Left ventricle myocardium superior (tissue), 1 donor: Measurements from ENCODE around the gene SPRR1B. TPM values are rescaled to one million over a fixed set of nuclear protein-coding genes. Genes with fewer than 3 reads are reported as not detected.
"Not testable (repeated sequence)": the region's sequence is repeated elsewhere in the genome, so short reads cannot be mapped to it uniquely, and the experiment has no call there.

Source experiments
- ATAC-seq: fragments of 200-7000 bp; cut with Tn5 transposase; one replicate; pipeline ENCODE4 v1.9.1; 2020; ENCODE audit warnings: mild to moderate bottlenecking, moderate library complexity
- DNase-seq: peaks from one replicate; pipeline ENCODE4 v3.0.0-alpha.2; 2020
- intact Hi-C: fragments of 100-400 bp; cut with micrococcal nuclease; formaldehyde crosslinking; loops from one replicate; pipeline ENCODE4 v1.11.0; 2022
- long read RNA-seq: library from polyadenylated mRNA; unstranded; transcript quantifications from one replicate; pipeline ENCODE4 v2.0.0, GENCODE V29; 2021
- total RNA-seq: library from RNA; stranded (reverse); fragmentation: NEBNext Ultra II Directional; extraction: Animal tissue kit (Norgen Biotek cat#: 25700); gene quantifications from one replicate; pipeline ENCODE4 v1.2.1, GENCODE V29; 2021
- donor health status: DM: no; HTN: yes; CAD: no; lungs with severe emphysema.

The SPRR1B gene, protein sequence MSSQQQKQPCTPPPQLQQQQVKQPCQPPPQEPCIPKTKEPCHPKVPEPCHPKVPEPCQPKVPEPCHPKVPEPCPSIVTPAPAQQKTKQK
- not detected for total RNA-seq
- long read RNA-seq: 0 reads

- no peak for ATAC-seq
- DNase-seq: no peak
- intact Hi-C loops: no loop called here
These were observed at the start of gene SPRR1B for GRCh38 chr1:153030895-153031294. Gene SPRR1B (plus strand): TSS chr1:153031203. CDS start chr1:153032346, 1,143 bp downstream.

- DNase-seq (no peak), ATAC-seq (no peak)
- intact Hi-C loops: no loop called here
These were observed 48.9 kb upstream of the SPRR1B start for GRCh38 chr1:152982076-152982475.

- no peak for ATAC-seq
- intact Hi-C loops: no loop called here
- DNase-seq: no peak
These were observed 47.8 kb upstream of the SPRR1B start for GRCh38 chr1:152983234-152983633.

DNA sequence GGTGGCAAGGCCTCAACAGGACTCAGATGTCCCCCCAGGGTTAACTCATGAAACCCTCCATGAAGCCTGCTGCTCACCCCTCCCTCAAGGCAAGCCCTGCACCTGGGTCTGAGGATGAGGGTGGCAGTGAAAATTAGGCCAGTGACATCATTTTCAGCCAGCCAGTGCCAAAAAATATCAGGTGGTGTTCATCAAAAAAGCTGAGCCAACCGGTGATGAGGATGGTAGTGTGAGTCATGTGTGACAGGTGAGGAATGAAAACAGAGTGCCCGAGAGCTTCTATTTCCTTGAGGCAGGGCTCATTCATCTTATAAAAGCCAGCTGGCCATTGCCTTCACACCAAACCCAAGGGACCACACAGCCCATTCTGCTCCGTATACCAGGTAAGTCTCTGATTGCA, 47.3 kb upstream of the SPRR1B start, which contains the start of gene SPRR1A:
TSS of gene SPRR1A (plus strand) at position 339 of the 400 bp plus-strand sequence. CDS start 1,150 bp downstream, outside the sequence.
- ATAC-seq (no peak), DNase-seq (no peak)
- intact Hi-C loops: no loop called here

DNA sequence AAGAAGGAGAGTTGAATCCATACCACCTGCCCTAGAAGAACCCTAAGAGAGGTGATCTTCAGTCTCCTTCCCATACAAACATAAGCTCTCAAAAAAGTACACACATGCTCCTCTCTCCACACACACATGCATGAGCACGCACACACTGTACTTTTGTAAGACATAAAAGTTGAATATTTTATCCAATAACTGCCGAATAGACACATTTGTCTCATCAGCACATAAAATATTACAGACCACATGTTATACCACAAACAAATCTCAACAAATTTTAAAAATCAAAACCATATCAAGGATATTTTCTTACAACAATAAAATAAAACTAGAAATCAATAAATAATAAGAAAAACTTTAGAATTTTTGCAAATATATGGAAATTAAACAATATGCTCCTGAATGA, 44.4 kb upstream of the SPRR1B start:
- ATAC-seq: no peak
- intact Hi-C loops: no loop called here

GRCh38 chr1:152993186-152993585, 37.8 kb upstream of the SPRR1B start:
- intact Hi-C loops: no loop called here
- no peak for DNase-seq
- ATAC-seq: no peak

More for the DNA sequence above, 44.4 kb upstream of the SPRR1B start:
- DNase-seq: no peak

DNA sequence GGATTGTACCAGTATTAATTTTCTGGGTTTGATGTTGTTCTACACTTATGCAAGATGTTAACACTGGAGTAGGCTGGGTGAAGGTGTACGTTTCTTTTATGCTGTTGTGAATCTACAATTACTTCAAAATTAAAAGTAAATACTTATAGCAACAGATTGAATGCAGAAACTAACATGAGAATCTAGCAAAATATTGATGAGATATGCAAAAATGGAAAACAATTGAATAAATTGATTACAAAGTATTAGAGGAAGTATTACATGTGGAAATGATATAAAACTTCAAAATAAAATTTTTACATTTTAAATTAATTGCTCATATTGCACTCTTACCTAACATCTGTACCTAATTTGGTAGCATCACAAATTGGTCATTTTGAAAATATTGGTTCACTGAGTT, 35.2 kb upstream of the SPRR1B start:
- ATAC-seq (no peak), DNase-seq (no peak)
- intact Hi-C loops: no loop called here

DNA sequence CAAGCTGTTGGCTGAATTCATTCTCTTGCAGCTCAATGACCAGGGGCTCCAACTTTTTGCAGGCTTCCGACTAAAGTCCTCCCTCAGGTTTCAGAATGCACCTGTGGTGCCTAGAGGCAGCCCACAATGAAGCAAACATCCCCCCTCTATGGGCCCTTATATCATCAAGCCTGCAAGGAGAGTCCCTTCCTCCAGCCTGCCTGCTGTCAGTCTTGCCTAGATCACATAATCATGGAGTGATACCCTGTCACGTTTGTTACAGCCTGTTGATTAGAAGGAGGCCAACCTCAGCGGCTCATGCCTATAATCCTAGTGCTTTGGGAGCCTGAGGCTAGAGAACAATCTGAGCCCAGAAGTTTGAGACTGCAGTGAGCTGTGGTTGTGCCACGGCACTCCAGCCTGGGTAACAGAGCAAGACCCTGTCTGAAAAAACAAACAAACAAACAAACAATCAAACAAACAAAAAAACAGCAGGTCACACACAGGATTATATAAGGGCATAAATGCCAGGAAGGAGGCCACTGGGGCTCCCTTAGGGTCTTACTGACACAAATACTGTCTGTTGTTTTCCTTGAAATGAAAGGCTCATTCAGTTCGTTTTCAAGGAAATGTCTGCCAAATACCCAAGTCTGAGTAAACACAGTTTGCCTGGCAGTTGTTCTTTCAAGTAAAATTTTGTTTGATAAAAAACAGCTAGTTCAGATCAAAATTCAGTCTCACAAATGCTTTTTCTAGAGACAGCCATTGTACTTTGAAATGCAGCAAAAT, 34.2 kb upstream of the SPRR1B start:
- intact Hi-C loops: no loop called here

DNA sequence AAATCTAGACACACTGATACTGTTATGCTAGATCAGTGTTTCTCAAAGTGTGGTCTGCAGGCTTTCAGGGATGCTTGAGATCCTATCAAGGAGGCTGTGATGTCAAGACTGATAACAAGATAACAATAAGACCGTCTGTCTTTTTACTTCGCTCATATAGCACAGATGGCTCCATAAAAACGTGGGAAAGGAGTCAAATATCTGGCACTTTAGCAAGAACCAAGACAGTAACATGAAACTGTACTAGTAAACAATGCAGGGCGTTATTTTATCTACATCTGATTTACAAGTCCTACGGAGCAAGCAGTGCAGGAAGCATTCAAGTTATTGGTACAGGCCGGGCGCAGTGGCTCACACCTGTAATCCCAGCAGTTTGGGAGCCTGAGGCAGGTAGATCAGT, 33.1 kb upstream of the SPRR1B start:
- intact Hi-C loops: no loop called here
- no peak for DNase-seq
- ATAC-seq: no peak

More for the DNA sequence above, 34.2 kb upstream of the SPRR1B start:
- DNase-seq (no peak), ATAC-seq (no peak)

- ATAC-seq (no peak), DNase-seq (no peak)
- intact Hi-C loops: no loop called here
These were observed 32.5 kb upstream of the SPRR1B start for GRCh38 chr1:152998476-152998875.

- intact Hi-C loops: no loop called here
- no peak for DNase-seq
- no peak for ATAC-seq
These were observed 31.2 kb upstream of the SPRR1B start for GRCh38 chr1:152999818-153000217.

GRCh38 chr1:153000294-153000693, 30.7 kb upstream of the SPRR1B start:
- intact Hi-C loops: no loop called here
- no peak for ATAC-seq
- DNase-seq: no peak

DNA sequence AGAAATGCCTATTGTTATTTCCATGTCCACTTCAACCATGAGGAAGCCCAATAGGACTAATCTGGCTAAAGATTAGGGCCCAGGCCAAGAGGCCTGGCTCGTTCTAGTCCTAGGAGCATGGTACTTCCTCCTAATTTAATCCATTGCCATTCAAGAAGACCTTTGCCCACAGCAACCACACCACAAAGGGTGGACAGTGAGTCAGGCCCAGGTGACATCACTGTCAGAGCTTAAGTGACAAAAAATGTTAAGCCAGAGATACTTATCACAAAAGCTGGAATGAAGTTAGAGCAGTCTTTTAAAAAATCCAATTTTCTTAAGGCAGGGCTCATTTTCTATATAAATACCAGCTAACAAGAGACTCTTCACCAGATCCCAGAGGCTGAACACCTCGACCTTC, 29.6 kb upstream of the SPRR1B start, which contains the start of gene SPRR3:
TSS of gene SPRR3 (plus strand) at position 368 of the 400 bp plus-strand sequence. CDS start 1,272 bp downstream, outside the sequence.
- ATAC-seq (no peak), DNase-seq (no peak)
- intact Hi-C loops: no loop called here

DNA sequence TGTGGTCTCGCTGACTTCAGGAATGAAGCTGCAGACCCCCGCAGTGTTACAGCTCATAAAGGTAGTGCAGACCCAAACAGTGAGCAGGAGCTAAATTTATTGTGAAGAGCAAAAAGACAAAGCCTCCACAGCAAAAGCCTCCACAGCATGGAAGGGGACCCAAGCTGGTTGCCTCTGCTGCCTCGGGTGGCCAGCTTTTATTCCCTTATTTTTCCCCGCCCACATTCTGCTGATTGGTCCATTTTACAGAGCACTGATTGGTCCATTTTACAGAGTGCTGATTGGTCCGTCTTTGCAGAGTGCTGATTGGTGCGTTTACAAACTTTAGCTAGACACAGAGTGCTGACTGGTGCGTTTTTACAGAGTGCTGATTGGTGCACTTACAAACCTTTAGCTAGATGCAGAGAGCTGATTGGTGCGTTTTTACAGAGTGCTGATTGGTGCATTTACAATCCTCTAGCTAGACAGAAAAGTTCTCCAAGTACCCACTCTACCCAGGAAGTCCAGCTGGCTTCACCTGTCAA, 19.7 kb upstream of the SPRR1B start:
- intact Hi-C loops, DNase-seq, ATAC-seq: not testable (repeated sequence)

- intact Hi-C loops, DNase-seq, ATAC-seq: not testable (repeated sequence)
These were observed 9.2 kb upstream of the SPRR1B start for GRCh38 chr1:153021829-153022228.

DNA sequence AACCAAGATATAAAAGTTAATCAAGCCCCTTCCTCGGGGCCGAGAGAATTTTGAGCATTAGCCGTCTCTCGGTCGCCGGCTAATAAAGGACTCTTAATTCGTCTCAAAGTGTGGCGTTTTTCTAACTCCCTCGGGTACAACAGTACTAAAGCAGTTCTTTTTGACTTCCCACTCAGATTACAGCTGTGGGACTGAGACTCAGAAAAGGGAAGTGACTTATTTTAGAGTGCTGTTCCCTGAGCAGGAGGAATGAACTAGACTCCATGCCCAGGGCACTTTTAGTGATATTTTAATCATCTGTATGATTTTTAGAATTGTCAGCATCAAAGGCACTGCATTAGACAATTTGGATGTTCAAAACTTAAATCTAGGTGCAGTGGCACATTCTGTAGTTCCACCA, 8.7 kb upstream of the SPRR1B start:
- ATAC-seq, intact Hi-C loops, DNase-seq: not testable (repeated sequence)

DNA sequence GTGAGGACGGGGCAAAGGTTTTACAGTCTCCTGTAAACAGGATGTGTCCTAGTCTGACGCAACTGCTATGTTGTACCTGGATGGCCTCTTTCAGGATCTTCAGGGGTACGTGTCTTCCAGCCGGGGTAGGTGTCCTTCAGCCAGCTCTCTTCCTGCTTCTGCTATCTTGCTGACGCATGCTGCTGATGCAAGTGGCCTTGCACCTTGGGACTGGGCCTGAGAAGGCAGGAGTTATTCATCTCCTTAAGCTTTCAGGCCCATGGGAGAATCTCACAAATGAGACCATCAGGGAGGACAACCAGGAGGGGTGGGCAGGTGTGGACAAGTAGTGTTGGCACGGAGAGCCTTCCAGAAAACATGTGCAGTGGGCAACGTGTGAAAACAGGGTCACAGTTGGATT, 7.9 kb upstream of the SPRR1B start:
- DNase-seq (no peak), ATAC-seq (no peak)
- intact Hi-C loops: no loop called here

GRCh38 chr1:153024413-153024812, 6.6 kb upstream of the SPRR1B start:
- no peak for DNase-seq
- ATAC-seq: no peak
- intact Hi-C loops: no loop called here

GRCh38 chr1:153025797-153026196, 5.2 kb upstream of the SPRR1B start:
- DNase-seq (no peak), ATAC-seq (no peak)
- intact Hi-C loops: no loop called here

DNA sequence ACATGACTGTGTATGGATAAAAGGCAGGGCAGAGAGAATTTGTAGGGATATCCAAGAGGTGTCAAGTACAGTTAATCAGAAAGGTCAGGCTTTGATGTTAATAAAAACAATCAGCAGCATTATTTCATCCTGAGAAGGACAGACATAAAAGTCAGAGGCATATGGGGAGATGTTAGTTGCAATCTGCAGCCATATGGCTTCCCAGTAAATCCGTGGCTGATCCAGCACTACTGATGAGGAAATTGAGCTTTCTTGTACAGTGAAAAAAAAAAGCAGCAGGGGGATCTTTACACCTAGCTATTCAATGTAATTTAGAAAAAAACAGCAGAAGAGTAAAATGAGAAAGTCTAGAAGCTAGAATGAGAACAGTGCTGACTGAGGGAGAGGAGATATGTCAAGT, 2.2 kb upstream of the SPRR1B start:
- ATAC-seq: no peak

DNA sequence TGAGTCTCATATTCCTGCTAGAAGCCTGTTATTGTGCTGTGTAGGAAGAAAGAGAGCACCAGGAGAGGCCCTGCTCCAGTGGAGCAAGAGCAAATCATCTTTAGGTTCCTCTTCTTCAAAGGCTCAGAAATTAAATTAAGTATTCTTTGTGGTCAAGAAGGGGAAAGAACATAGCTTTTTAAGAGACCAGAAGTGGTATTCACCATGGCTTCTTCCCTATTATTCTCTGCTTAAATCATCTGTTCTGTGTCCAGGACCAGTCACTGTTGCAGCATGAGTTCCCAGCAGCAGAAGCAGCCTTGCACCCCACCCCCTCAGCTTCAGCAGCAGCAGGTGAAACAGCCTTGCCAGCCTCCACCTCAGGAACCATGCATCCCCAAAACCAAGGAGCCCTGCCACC, 1.1 kb downstream of the SPRR1B start:
- intact Hi-C loops: no loop called here
- DNase-seq: no peak
- no peak for ATAC-seq

More for the DNA sequence above, 2.2 kb upstream of the SPRR1B start:
- DNase-seq: no peak
- intact Hi-C loops: no loop called here
